ENCODE measurements around the gene C1orf35.

The C1orf35 gene

GRCh38 chr1:228062812-228063211 is 40.3 kb downstream of the C1orf35 start:
- no peak for DNase-seq

- no peak for DNase-seq
Observed at GRCh38 chr1:228062085-228062791, 40.9 kb downstream of the C1orf35 start.

- DNase-seq = no peak
Observed at GRCh38 chr1:228061411-228062084, 41.6 kb downstream of the C1orf35 start.

- DNase-seq = no peak
Observed at GRCh38 chr1:228060458-228061190, 42.5 kb downstream of the C1orf35 start.

- DNase-seq = peak; percentile 48
Observed at GRCh38 chr1:228059634-228060457, 43.3 kb downstream of the C1orf35 start.

GRCh38 chr1:228058949-228059633 is 44.0 kb downstream of the C1orf35 start:
- DNase-seq = no peak

- DNase-seq = no peak
Observed at GRCh38 chr1:228058172-228058948, 44.8 kb downstream of the C1orf35 start.
